Measurements from ENCODE around the gene FAM168A.

The FAM168A gene

GRCh38 chr11:73388265-73389133 lies 209.4 kb downstream of the FAM168A start:
- no peak for DNase-seq (ENCODE audit: low read depth)

- DNase-seq (ENCODE audit: low read depth), result no peak
These were observed 210.2 kb downstream of the FAM168A start for GRCh38 chr11:73387594-73388264.

GRCh38 chr11:73386546-73386945 lies 211.4 kb downstream of the FAM168A start:
- DNase-seq (ENCODE audit: low read depth), result no peak

GRCh38 chr11:73386016-73386415 lies 211.9 kb downstream of the FAM168A start:
- DNase-seq (ENCODE audit: low read depth), result no peak

- peak; percentile 27 for DNase-seq (ENCODE audit: low read depth)
These were observed 212.8 kb downstream of the FAM168A start for GRCh38 chr11:73384872-73385689.

GRCh38 chr11:73384531-73384871 lies 213.4 kb downstream of the FAM168A start:
- DNase-seq (ENCODE audit: low read depth), result no peak

GRCh38 chr11:73384125-73384441 lies 213.8 kb downstream of the FAM168A start:
- no peak for DNase-seq (ENCODE audit: low read depth)

- DNase-seq (ENCODE audit: low read depth), result no peak
These were observed 214.4 kb downstream of the FAM168A start for GRCh38 chr11:73383249-73384124.

GRCh38 chr11:73382747-73383146 lies 215.2 kb downstream of the FAM168A start:
- no peak for DNase-seq (ENCODE audit: low read depth)

GRCh38 chr11:73382183-73382582 lies 215.7 kb downstream of the FAM168A start:
- DNase-seq (ENCODE audit: low read depth), result no peak

- DNase-seq (ENCODE audit: low read depth), result no peak
These were observed 216.3 kb downstream of the FAM168A start for GRCh38 chr11:73381589-73381988.

- no peak for DNase-seq (ENCODE audit: low read depth)
These were observed 217.0 kb downstream of the FAM168A start for GRCh38 chr11:73380897-73381410.

- no peak for DNase-seq (ENCODE audit: low read depth)
These were observed 217.6 kb downstream of the FAM168A start for GRCh38 chr11:73380331-73380730.

- DNase-seq (ENCODE audit: low read depth), result no peak
These were observed 218.6 kb downstream of the FAM168A start for GRCh38 chr11:73379189-73379880.

- peak; percentile 31 for DNase-seq (ENCODE audit: low read depth)
These were observed 220.9 kb downstream of the FAM168A start for GRCh38 chr11:73376803-73377629.

- DNase-seq (ENCODE audit: low read depth), result peak; percentile 92
These were observed 221.6 kb downstream of the FAM168A start, which contains the start of gene RELT for GRCh38 chr11:73376160-73376802. Gene RELT, plus strand, starts transcription at chr11:73376399. Its CDS starts 12,738 bp downstream, at chr11:73389137.

- DNase-seq (ENCODE audit: low read depth), result no peak
These were observed 222.1 kb downstream of the FAM168A start for GRCh38 chr11:73375830-73376159.

GRCh38 chr11:73374151-73374550 lies 223.8 kb downstream of the FAM168A start:
- DNase-seq (ENCODE audit: low read depth), result no peak

- no peak for DNase-seq (ENCODE audit: low read depth)
These were observed 225.4 kb downstream of the FAM168A start for GRCh38 chr11:73372375-73372993.
